Smooth muscle cell (in vitro differentiated cells): ENCODE measurements around the gene CABLES1. TPM values are rescaled to one million over a fixed set of nuclear protein-coding genes. Genes with fewer than 3 reads are reported as not detected.

ENCODE experiments used
- DNase-seq: peaks from one replicate; lab custom pipeline; 2025; ENCODE audit not compliant: unreplicated experiment; lab: John Stamatoyannopoulos, UW
- H2AFZ ChIP-seq: fragments of 200-600 bp; sonication (generic); 2 replicates; pipeline ENCODE4 v1.6.0; 2016; ENCODE audit warnings: antibody characterized with exemption, low read depth, mild to moderate bottlenecking
- H3F3A ChIP-seq: fragments of 200-600 bp; sonication (generic); 2 replicates; pipeline ENCODE4 v1.6.0; 2017; ENCODE audit warnings: antibody characterized with exemption, low read depth
- H3K27ac ChIP-seq: fragments of 200-600 bp; sonication (generic); 2 replicates; pipeline ENCODE4 v1.5.1; 2016; ENCODE audit warnings: low read depth, mild to moderate bottlenecking
- H3K27me3 ChIP-seq: fragments of 200-600 bp; sonication (generic); 2 replicates; pipeline ENCODE4 v1.6.1; 2016; ENCODE audit warnings: low read depth, mild to moderate bottlenecking
- H3K36me3 ChIP-seq: fragments of 200-600 bp; sonication (generic); 2 replicates; pipeline ENCODE4 v1.5.1; 2016; ENCODE audit warnings: low read depth
- H3K4me1 ChIP-seq: fragments of 200-600 bp; sonication (generic); 2 replicates; pipeline ENCODE4 v1.5.1; 2016; ENCODE audit warnings: low read depth
- H3K4me2 ChIP-seq: fragments of 200-600 bp; sonication (generic); 2 replicates; pipeline ENCODE4 v1.6.0; 2016; ENCODE audit warnings: mild to moderate bottlenecking
- H3K4me3 ChIP-seq: fragments of 200-600 bp; sonication (generic); 2 replicates; pipeline ENCODE4 v1.5.1; 2016; ENCODE audit warnings: mild to moderate bottlenecking
- H3K79me2 ChIP-seq: fragments of 200-600 bp; sonication (generic); 2 replicates; pipeline ENCODE4 v1.6.0; 2016; ENCODE audit warnings: low read depth, mild to moderate bottlenecking
- H3K9ac ChIP-seq: fragments of 200-600 bp; sonication (generic); 2 replicates; pipeline ENCODE4 v1.6.0; 2016; ENCODE audit warnings: low read depth
- H3K9me3 ChIP-seq: fragments of 200-600 bp; sonication (generic); replicated peaks from 2 replicates; pipeline ENCODE4 v1.5.1; 2016; ENCODE audit warnings: low read depth
- H4K20me1 ChIP-seq: fragments of 200-600 bp; sonication (generic); 2 replicates; pipeline ENCODE4 v1.6.0; 2016; ENCODE audit warnings: low read depth
- CTCF ChIP-seq: fragments of 200-600 bp; sonication (generic); IDR thresholded peaks from 2 replicates; pipeline ENCODE4 v1.5.1; 2017; ENCODE audit warnings: borderline replicate concordance, mild to moderate bottlenecking, antibody characterized with exemption; ENCODE audit not compliant: insufficient read depth, poor library complexity, severe bottlenecking
- WGBS: methylation state at CpG from one replicate; pipeline ENCODE4 v1.1.7; 2016; ENCODE audit warnings: low lambda C conversion rate; 5-methylcytosine and 5-hydroxymethylcytosine counted together
- polyA plus RNA-seq: library from polyadenylated mRNA; unstranded; fragments of >200 nt; fragmentation: Nextera tagmentation; extraction: Ambion mirVana; gene quantifications from 2 replicates; pipeline ENCODE4 v1.2.1, GENCODE V29; 2016
- total RNA-seq: library from RNA; depleted of rRNA; stranded (reverse); fragments of >200 nt; gene quantifications from 2 replicates; pipeline ENCODE4 v1.2.3, GENCODE V29; 2014

Gene CABLES1
- total and polyA plus RNA-seq, 2 experiments from 2014 or later = 1.2 to 2.4 TPM

- H3K27ac ChIP-seq = peak overlapping the region; percentile 89
- H3F3A ChIP-seq = peaks cover 20% of the 10 kb centered on the region
- H2AFZ ChIP-seq = no peak overlapping the region
- H3K4me3 ChIP-seq = no peak overlapping the region
- TF ChIP-seq CTCF = no peak
- H4K20me1 ChIP-seq = no peaks in the 10 kb centered on the region
- peak; percentile 15 for DNase-seq
- 17% methylated on average over 20 of the region's 20 CpGs for WGBS
- no peaks in the 10 kb centered on the region for H3K9me3 ChIP-seq
- H3K4me2 ChIP-seq = peak overlapping the region; percentile 50
- H3K79me2 ChIP-seq = no peaks in the 10 kb centered on the region
- peaks cover 23% of the 10 kb centered on the region for H3K4me1 ChIP-seq
- no peaks in the 10 kb centered on the region for H3K36me3 ChIP-seq
- H3K27me3 ChIP-seq = no peaks in the 10 kb centered on the region
- peak overlapping the region; percentile 64 for H3K9ac ChIP-seq
Observed at GRCh38 chr18:23231340-23232021, 96.2 kb downstream of the CABLES1 start.

GRCh38 chr18:23232331-23232730 lies 97.0 kb downstream of the CABLES1 start:
- Histone ChIP-seq H3K4me2 (no peak overlapping the region), H3K9me3 (no peaks in the 10 kb centered on the region), H3K36me3 (no peaks in the 10 kb centered on the region), H3K27me3 (no peaks in the 10 kb centered on the region), H3F3A (peaks cover 17% of the 10 kb centered on the region), H2AFZ (no peak overlapping the region), H3K27ac (peak overlapping the region; percentile 89), H4K20me1 (no peaks in the 10 kb centered on the region), H3K9ac (no peak overlapping the region), H3K4me3 (no peak overlapping the region), H3K4me1 (peaks cover 23% of the 10 kb centered on the region), H3K79me2 (no peaks in the 10 kb centered on the region)
- no peak for DNase-seq
- TF ChIP-seq CTCF = no peak
- 83% methylated on average over 6 of the region's 6 CpGs for WGBS

- 93% methylated on average over 5 of the region's 5 CpGs for WGBS
- TF ChIP-seq CTCF = no peak
- H3K9ac ChIP-seq = no peak overlapping the region
- H3K4me1 ChIP-seq = peaks cover 18% of the 10 kb centered on the region
- H4K20me1 ChIP-seq = no peaks in the 10 kb centered on the region
- H3K27ac ChIP-seq = no peak overlapping the region
- no peaks in the 10 kb centered on the region for H3K36me3 ChIP-seq
- H3K4me2 ChIP-seq = no peak overlapping the region
- H3K27me3 ChIP-seq = no peaks in the 10 kb centered on the region
- peaks cover 8% of the 10 kb centered on the region for H3F3A ChIP-seq
- DNase-seq = no peak
- no peak overlapping the region for H3K4me3 ChIP-seq
- no peaks in the 10 kb centered on the region for H3K9me3 ChIP-seq
- H2AFZ ChIP-seq = no peak overlapping the region
- no peaks in the 10 kb centered on the region for H3K79me2 ChIP-seq
Observed at GRCh38 chr18:23234619-23235018, 99.3 kb downstream of the CABLES1 start.

- H3K4me3 ChIP-seq = no peak overlapping the region
- no peak overlapping the region for H2AFZ ChIP-seq
- no peaks in the 10 kb centered on the region for H4K20me1 ChIP-seq
- no peak overlapping the region for H3K27ac ChIP-seq
- peaks cover 18% of the 10 kb centered on the region for H3K4me1 ChIP-seq
- no peaks in the 10 kb centered on the region for H3K36me3 ChIP-seq
- no peaks in the 10 kb centered on the region for H3K27me3 ChIP-seq
- no peak overlapping the region for H3K4me2 ChIP-seq
- no peaks in the 10 kb centered on the region for H3K79me2 ChIP-seq
- peaks cover 4% of the 10 kb centered on the region for H3F3A ChIP-seq
- H3K9ac ChIP-seq = no peak overlapping the region
- DNase-seq = no peak
- H3K9me3 ChIP-seq = no peaks in the 10 kb centered on the region
- 97% methylated on average over 5 of the region's 5 CpGs for WGBS
- no peak for TF ChIP-seq CTCF
Observed at GRCh38 chr18:23235336-23235735, 100.1 kb downstream of the CABLES1 start.
